GM23338 (cell line): Measurements from ENCODE around the gene CELSR3.

Source experiments
- CTCF ChIP-seq, 2 experiments: fragments of 200-600 bp in 1 of 2; sonication (generic) in 1 of 2; conservative IDR thresholded peaks; 2 replicates each; pipeline versions ENCODE4 v1.5.1 to v1.6.1; 2016 to 2017; ENCODE audit warnings: antibody characterized with exemption in 2 of 2, low read depth in 2 of 2, mild to moderate bottlenecking in 2 of 2, moderate library complexity in 1 of 2
- EZH2phosphoT487 ChIP-seq: fragments of 200-600 bp; sonication (generic); IDR thresholded peaks from one replicate; pipeline ENCODE4 v1.8.1; 2018; ENCODE audit warnings: antibody characterized with exemption; ENCODE audit not compliant: unreplicated experiment
- JUNB ChIP-seq: IDR thresholded peaks from one replicate; pipeline ENCODE4 v1.6.1; 2016; ENCODE audit warnings: antibody characterized with exemption; ENCODE audit not compliant: unreplicated experiment
- POLR2AphosphoS5 ChIP-seq: IDR thresholded peaks from 2 replicates; pipeline ENCODE4 v1.6.1; 2016; ENCODE audit warnings: antibody characterized with exemption, low read depth
- STAT1 ChIP-seq: IDR thresholded peaks from one replicate; pipeline ENCODE4 v1.6.1; 2016; ENCODE audit warnings: antibody characterized with exemption; ENCODE audit not compliant: unreplicated experiment

GRCh38 chr3:48695393-48695753, 32.7 kb upstream of the CELSR3 start:
- no peak for TF ChIP-seq STAT1
- TF ChIP-seq CTCF (conservative IDR thresholded peaks at IDR 0.05; ENCODE audit: low read depth in 2 of 2) = no peak
- TF ChIP-seq POLR2AphosphoS5 = no peak
- no peak for TF ChIP-seq EZH2phosphoT487
- TF ChIP-seq JUNB = no peak
